Hepatocyte (in vitro differentiated cells): ENCODE data around the gene BCL2L1. TPM values are rescaled to one million over a fixed set of nuclear protein-coding genes. Genes with fewer than 3 reads are reported as not detected.
A peak's percentile ranks its signal among the peaks of the same experiment; 100 is the strongest.
"Not testable (repeated sequence)": the region's sequence is repeated elsewhere in the genome, so short reads cannot be mapped to it uniquely, and the experiment has no call there.

Experiments used
- DNase-seq: peaks from one replicate; pipeline ENCODE4 v3.0.0-alpha.2; 2016; ENCODE audit warnings: low spot score
- H2AFZ ChIP-seq: fragments of 200-600 bp; sonication (generic); 2 replicates; pipeline ENCODE4 v1.6.0; 2016; ENCODE audit warnings: antibody characterized with exemption, mild to moderate bottlenecking
- H3K27ac ChIP-seq: fragments of 200-600 bp; sonication (generic); 2 replicates; pipeline ENCODE4 v1.5.1; 2016; ENCODE audit warnings: mild to moderate bottlenecking
- H3K27me3 ChIP-seq: fragments of 200-600 bp; sonication (generic); 2 replicates; pipeline ENCODE4 v1.6.1; 2016
- H3K36me3 ChIP-seq: fragments of 200-600 bp; sonication (generic); replicated peaks from 2 replicates; pipeline ENCODE4 v1.5.1; 2016; ENCODE audit warnings: low read depth; ENCODE audit not compliant: insufficient read depth
- H3K4me1 ChIP-seq: fragments of 200-600 bp; sonication (generic); 2 replicates; pipeline ENCODE4 v1.5.1; 2016; ENCODE audit warnings: mild to moderate bottlenecking, moderate library complexity; ENCODE audit not compliant: insufficient read depth
- H3K4me2 ChIP-seq: fragments of 200-600 bp; sonication (generic); 2 replicates; pipeline ENCODE4 v1.6.0; 2016
- H3K4me3 ChIP-seq: fragments of 200-600 bp; sonication (generic); 2 replicates; pipeline ENCODE4 v1.5.1; 2016; ENCODE audit warnings: mild to moderate bottlenecking
- H3K79me2 ChIP-seq: fragments of 200-600 bp; sonication (generic); 2 replicates; pipeline ENCODE4 v1.6.0; 2017; ENCODE audit warnings: mild to moderate bottlenecking
- H3K9me2 ChIP-seq: fragments of 200-600 bp; sonication (generic); replicated peaks from 2 replicates; pipeline ENCODE4 v1.6.0; 2017; ENCODE audit warnings: mild to moderate bottlenecking; ENCODE audit not compliant: insufficient read depth
- H3K9me3 ChIP-seq: fragments of 200-600 bp; sonication (generic); 2 replicates; pipeline ENCODE4 v1.5.1; 2016; ENCODE audit warnings: low read depth, mild to moderate bottlenecking
- H4K20me1 ChIP-seq: fragments of 200-600 bp; sonication (generic); 2 replicates; pipeline ENCODE4 v1.6.0; 2016; ENCODE audit warnings: mild to moderate bottlenecking; ENCODE audit not compliant: insufficient read depth, poor library complexity, severe bottlenecking
- EZH2 ChIP-seq: fragments of 200-600 bp; sonication (generic); IDR thresholded peaks from 2 replicates; pipeline ENCODE4 v1.6.1; 2016; ENCODE audit warnings: antibody characterized with exemption, mild to moderate bottlenecking, borderline replicate concordance
- EZH2phosphoT487 ChIP-seq: fragments of 200-600 bp; sonication (generic); IDR thresholded peaks from one replicate; pipeline ENCODE4 v1.6.1; 2018; ENCODE audit warnings: antibody characterized with exemption, mild to moderate bottlenecking, low read depth, moderate library complexity; ENCODE audit not compliant: unreplicated experiment, severe bottlenecking
- WGBS: methylation state at CpG from one replicate; pipeline ENCODE4 v1.1.6; 2016; ENCODE audit warnings: low lambda C conversion rate; ENCODE audit errors: missing lambda C conversion rate; 5-methylcytosine and 5-hydroxymethylcytosine counted together
- polyA plus RNA-seq: library from polyadenylated mRNA; unstranded; fragments of >200 nt; fragmentation: Nextera tagmentation; extraction: Ambion mirVana; gene quantifications from 2 replicates; pipeline ENCODE4 v1.2.1, GENCODE V29; 2016
- total RNA-seq: library from RNA; depleted of rRNA; stranded (reverse); fragments of >200 nt; gene quantifications from 2 replicates; pipeline ENCODE4 v1.2.3, GENCODE V29; 2014
- TF ChIP-seq, protein P1 (sequence below): fragments of 200-600 bp; sonication (generic); IDR thresholded peaks from 2 replicates; pipeline ENCODE4 v1.5.1; 2016; ENCODE audit warnings: antibody characterized with exemption, mild to moderate bottlenecking; ENCODE audit not compliant: poor library complexity

The BCL2L1 gene
- total and polyA plus RNA-seq, 2 experiments from 2014 or later = 104 to 139 TPM

DNA sequence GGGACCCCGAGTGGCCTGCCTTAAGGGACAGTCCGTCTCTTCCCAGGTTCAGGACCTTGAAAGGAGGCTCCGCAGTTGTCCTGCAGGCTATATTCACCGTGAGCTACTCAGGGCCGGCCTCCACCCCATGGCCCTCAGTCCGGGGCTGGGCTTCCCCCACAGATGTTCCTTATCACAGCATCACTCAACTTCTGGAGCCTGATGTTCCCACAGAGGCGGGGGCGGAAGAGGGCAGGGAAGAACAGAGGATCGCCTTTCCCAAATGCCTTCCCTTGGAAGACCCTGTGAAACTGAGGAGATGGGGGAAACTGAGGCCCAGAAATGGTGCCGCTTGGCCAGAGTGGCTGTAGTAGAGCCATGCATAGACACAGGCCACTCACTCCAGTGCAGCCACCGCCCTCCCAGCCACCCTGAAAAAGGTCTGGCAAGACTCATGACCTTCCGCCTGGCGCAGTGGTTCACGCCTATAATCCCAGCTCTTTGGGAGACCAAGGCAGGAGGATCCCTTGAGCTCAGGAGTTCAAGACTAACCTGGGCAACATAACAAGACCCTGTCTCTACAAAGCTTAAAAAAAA lies 89.2 kb downstream of the BCL2L1 start:
- no peaks in the 10 kb centered on the region for H3K9me2 ChIP-seq
- no peaks in the 10 kb centered on the region for H3K27me3 ChIP-seq
- H2AFZ ChIP-seq = no peak overlapping the region
- H3K27ac ChIP-seq = no peak overlapping the region
- WGBS = 82% methylated on average over 14 of the region's 14 CpGs
- no peak overlapping the region for H3K4me3 ChIP-seq
- peak; percentile 41 for DNase-seq
- no peak overlapping the region for H3K4me2 ChIP-seq
- no peaks in the 10 kb centered on the region for H3K79me2 ChIP-seq
- H3K9me3 ChIP-seq = no peaks in the 10 kb centered on the region
- TF ChIP-seq, protein P1, sequence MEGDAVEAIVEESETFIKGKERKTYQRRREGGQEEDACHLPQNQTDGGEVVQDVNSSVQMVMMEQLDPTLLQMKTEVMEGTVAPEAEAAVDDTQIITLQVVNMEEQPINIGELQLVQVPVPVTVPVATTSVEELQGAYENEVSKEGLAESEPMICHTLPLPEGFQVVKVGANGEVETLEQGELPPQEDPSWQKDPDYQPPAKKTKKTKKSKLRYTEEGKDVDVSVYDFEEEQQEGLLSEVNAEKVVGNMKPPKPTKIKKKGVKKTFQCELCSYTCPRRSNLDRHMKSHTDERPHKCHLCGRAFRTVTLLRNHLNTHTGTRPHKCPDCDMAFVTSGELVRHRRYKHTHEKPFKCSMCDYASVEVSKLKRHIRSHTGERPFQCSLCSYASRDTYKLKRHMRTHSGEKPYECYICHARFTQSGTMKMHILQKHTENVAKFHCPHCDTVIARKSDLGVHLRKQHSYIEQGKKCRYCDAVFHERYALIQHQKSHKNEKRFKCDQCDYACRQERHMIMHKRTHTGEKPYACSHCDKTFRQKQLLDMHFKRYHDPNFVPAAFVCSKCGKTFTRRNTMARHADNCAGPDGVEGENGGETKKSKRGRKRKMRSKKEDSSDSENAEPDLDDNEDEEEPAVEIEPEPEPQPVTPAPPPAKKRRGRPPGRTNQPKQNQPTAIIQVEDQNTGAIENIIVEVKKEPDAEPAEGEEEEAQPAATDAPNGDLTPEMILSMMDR = no peak
- no peak for TF ChIP-seq EZH2
- TF ChIP-seq EZH2phosphoT487 = no peak
- peaks cover 4% of the 10 kb centered on the region for H3K4me1 ChIP-seq
- no peaks in the 10 kb centered on the region for H3K36me3 ChIP-seq
- H4K20me1 ChIP-seq = no peaks in the 10 kb centered on the region

DNA sequence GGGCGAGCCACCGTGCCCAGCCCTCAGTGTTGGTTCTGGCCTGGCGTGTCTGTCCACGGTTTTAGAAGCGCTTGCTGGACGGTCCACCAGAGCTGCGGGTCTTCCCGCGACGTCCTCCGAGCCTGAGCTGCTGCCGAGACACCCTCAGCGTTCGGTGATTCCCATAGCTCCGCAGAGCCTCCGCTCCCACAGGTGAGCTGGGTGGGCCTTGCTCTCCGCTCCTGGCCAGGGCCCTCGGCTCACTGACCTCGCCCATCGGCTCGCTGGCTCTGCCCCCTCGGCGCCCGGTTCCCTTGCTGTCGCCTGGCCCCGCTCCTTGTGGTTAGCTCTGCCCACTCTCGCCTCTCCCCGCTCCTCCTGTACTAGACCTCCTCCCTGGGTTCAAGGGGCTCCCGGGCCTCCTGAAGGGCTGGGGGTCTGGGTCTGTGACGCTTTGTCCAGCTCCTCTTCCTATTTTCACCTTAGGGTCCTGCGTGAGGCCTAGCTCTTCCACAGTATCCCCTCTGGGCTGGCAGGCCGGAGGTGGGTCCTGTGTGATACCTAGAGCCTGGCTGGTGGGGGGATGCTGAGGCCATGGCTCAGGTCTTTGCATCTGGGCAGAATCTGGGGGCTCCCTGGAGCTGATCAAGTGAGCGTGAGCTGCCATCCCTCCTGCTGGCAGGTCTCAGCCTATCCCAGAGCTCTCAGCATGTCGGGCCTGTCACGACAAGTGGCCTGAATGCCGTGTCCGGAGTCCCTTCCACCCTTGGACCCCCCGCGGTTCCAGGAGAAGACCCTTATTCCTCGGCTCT lies 89.9 kb downstream of the BCL2L1 start:
- no peak for DNase-seq

DNA sequence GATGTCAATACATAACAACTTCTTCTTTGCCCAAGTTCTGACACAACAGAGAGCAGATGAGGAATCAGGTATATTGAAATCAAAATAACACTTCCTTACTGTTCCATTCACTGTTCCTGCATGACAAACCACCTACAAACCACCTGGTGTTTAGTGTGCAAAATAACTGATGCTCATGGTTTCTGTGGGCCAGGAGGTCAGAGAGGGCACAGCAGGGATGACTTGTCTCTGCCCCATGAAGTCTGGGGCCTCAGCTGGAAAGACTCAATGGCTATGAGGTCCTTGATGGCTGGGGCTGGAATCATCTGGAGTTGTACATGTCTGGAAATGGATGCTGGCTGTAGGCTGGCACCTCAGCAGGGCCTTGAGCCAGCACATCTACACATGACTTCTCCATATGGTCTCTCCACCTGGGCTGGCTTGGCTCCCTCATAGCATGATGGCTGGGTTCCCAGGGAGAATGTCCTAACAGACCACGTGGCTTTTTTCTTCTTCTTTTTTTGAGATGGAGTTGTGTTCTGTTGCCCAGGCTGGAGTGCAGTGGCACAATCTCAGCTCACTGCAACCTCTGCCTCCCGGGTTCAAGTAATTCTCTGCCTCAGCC lies 92.4 kb downstream of the BCL2L1 start:
- Histone ChIP-seq H4K20me1 (no peaks in the 10 kb centered on the region), H3K27ac (peak overlapping the region; percentile 12), H3K27me3 (no peaks in the 10 kb centered on the region), H3K36me3 (no peaks in the 10 kb centered on the region), H3K9me3 (no peaks in the 10 kb centered on the region), H3K79me2 (no peaks in the 10 kb centered on the region), H3K9me2 (no peaks in the 10 kb centered on the region), H3K4me3 (no peak overlapping the region), H3K4me2 (no peak overlapping the region), H2AFZ (no peak overlapping the region), H3K4me1 (no peaks in the 10 kb centered on the region)
- peak; percentile 41 for DNase-seq
- WGBS = 81% methylated on average over 2 of the region's 2 CpGs
- TF ChIP-seq EZH2 (no peak), EZH2phosphoT487 (no peak)
- TF ChIP-seq, protein P1 = no peak

More for the DNA sequence above, 89.9 kb downstream of the BCL2L1 start:
- no peaks in the 10 kb centered on the region for H3K9me3 ChIP-seq
- no peaks in the 10 kb centered on the region for H3K4me1 ChIP-seq
- no peak overlapping the region for H3K27ac ChIP-seq
- WGBS = 93% methylated on average over 40 of the region's 40 CpGs
- no peaks in the 10 kb centered on the region for H3K9me2 ChIP-seq
- H3K79me2 ChIP-seq = no peaks in the 10 kb centered on the region
- no peak overlapping the region for H2AFZ ChIP-seq
- H3K27me3 ChIP-seq = no peaks in the 10 kb centered on the region
- no peak overlapping the region for H3K4me3 ChIP-seq
- TF ChIP-seq, protein P1 = no peak
- TF ChIP-seq EZH2 (no peak), EZH2phosphoT487 (no peak)
- H3K36me3 ChIP-seq = no peaks in the 10 kb centered on the region
- H4K20me1 ChIP-seq = no peaks in the 10 kb centered on the region
- H3K4me2 ChIP-seq = no peak overlapping the region

DNA sequence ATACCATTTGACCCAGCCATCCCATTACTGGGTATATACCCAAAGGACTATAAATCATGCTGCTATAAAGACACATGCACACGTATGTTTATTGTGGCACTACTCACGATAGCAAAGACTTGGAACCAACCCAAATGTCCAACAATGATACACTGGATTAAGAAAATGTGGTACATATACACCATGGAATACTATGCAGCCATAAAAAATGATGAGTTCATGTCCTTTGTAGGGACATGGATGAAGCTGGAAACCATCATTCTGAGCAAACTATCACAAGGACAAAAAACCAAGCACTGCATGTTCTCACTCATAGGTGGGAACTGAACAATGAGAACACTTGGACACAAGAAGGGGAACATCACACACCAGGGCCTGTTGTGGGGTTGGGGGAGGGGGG lies 94.6 kb downstream of the BCL2L1 start:
- not testable (repeated sequence) for H3K36me3 ChIP-seq, H3K27ac ChIP-seq, H4K20me1 ChIP-seq, H3K4me3 ChIP-seq, H3K9me3 ChIP-seq, H3K4me1 ChIP-seq, H2AFZ ChIP-seq, H3K9me2 ChIP-seq, H3K79me2 ChIP-seq, H3K27me3 ChIP-seq, H3K4me2 ChIP-seq, DNase-seq
- 83% methylated on average over 2 of the region's 2 CpGs for WGBS

DNA sequence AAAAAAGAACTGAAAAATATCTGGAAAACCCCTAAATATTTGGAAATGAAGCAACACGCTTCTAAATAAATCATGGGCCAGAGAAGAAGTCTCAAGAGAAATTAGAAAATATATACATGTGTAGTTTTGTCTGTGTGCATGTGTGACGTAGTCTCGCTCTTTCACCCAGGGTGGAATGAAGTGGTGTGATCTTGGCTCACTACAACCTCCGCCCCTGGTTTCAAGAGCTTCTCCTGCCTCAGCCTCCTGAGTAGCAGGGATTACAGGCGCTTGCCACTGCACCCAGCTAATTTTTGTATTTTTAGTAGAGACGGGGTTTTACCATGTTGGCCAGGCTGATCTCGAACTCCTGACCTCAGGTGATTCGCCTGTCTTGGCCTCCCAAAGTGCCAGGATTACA lies 96.1 kb downstream of the BCL2L1 start:
- H3K36me3 ChIP-seq, H3K9me3 ChIP-seq, H3K79me2 ChIP-seq, H4K20me1 ChIP-seq, DNase-seq, H3K4me3 ChIP-seq, H3K27ac ChIP-seq, H3K4me2 ChIP-seq, H2AFZ ChIP-seq, H3K27me3 ChIP-seq, H3K9me2 ChIP-seq, H3K4me1 ChIP-seq: not testable (repeated sequence)
- 94% methylated on average over 8 of the region's 8 CpGs for WGBS

DNA sequence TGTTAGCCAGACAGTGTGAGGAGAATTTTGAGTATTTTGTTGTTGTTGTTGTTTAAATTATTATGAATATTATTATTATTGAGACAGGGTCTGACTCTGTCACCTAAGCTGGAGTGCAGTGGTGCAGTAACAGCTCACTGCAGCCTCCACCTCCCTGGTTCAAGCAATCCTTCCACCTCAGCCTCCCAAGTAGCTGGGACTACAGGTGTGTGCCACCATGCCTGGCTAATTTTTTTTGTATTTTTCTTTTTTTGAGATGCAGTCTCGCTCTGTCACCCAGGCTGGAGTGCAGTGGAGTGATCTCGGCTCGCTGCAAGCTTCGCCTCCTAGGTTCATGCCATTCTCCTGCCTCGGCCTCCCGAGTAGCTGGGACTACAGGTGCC lies 99.6 kb downstream of the BCL2L1 start:
- not testable (repeated sequence) for H2AFZ ChIP-seq, H3K36me3 ChIP-seq, DNase-seq, H3K9me3 ChIP-seq, H3K9me2 ChIP-seq, H3K27me3 ChIP-seq, H4K20me1 ChIP-seq, H3K79me2 ChIP-seq, H3K4me1 ChIP-seq, H3K4me3 ChIP-seq, H3K27ac ChIP-seq, H3K4me2 ChIP-seq
- 97% methylated on average over 6 of the region's 6 CpGs for WGBS
